GM23338 (cell line): Measurements from ENCODE around the gene COL4A2. TPM values are rescaled to one million over a fixed set of nuclear protein-coding genes. Genes with fewer than 3 reads are reported as not detected.

Source experiments
- ATAC-seq: fragments of 200-7000 bp; cut with Tn5 transposase; 3 replicates; pipeline ENCODE4 v1.9.1; 2020
- DNase-seq: peaks from one replicate; pipeline ENCODE4 v3.0.0-alpha.2; 2015; ENCODE audit warnings: low spot score
- H2AFZ ChIP-seq: fragments of 200-600 bp; sonication (generic); 2 replicates; pipeline ENCODE4 v1.8.0; 2016; ENCODE audit warnings: antibody characterized with exemption, mild to moderate bottlenecking, moderate library complexity
- H3F3A ChIP-seq: fragments of 200-600 bp; sonication (generic); replicated peaks from 2 replicates; pipeline ENCODE4 v1.8.0; 2017; ENCODE audit warnings: antibody characterized with exemption, mixed run types, low read depth
- H3K27ac ChIP-seq: fragments of 200-600 bp; sonication (generic); 2 replicates; pipeline ENCODE4 v1.6.1; 2016; ENCODE audit warnings: low read depth
- H3K27me3 ChIP-seq: fragments of 200-600 bp; sonication (generic); 2 replicates; pipeline ENCODE4 v1.8.0; 2016; ENCODE audit warnings: mild to moderate bottlenecking, mixed run types, moderate library complexity; ENCODE audit not compliant: insufficient read depth
- H3K36me3 ChIP-seq: fragments of 200-600 bp; sonication (generic); 2 replicates; pipeline ENCODE4 v1.8.0; 2016; ENCODE audit warnings: mild to moderate bottlenecking; ENCODE audit not compliant: insufficient read depth
- H3K4me1 ChIP-seq: fragments of 200-600 bp; sonication (generic); 2 replicates; pipeline ENCODE4 v1.8.0; 2016; ENCODE audit warnings: mild to moderate bottlenecking, moderate library complexity; ENCODE audit not compliant: insufficient read depth
- H3K4me2 ChIP-seq: fragments of 200-600 bp; sonication (generic); 2 replicates; pipeline ENCODE4 v1.7.1; 2017; ENCODE audit warnings: mixed run types
- H3K4me3 ChIP-seq: fragments of 200-600 bp; sonication (generic); 2 replicates; pipeline ENCODE4 v1.6.1; 2016; ENCODE audit warnings: mixed run types
- H3K79me2 ChIP-seq: fragments of 200-600 bp; sonication (generic); replicated peaks from 2 replicates; pipeline ENCODE4 v1.8.0; 2017; ENCODE audit warnings: mild to moderate bottlenecking; ENCODE audit not compliant: insufficient read depth
- H3K9me2 ChIP-seq: fragments of 200-600 bp; sonication (generic); 2 replicates; pipeline ENCODE4 v1.8.0; 2017; ENCODE audit not compliant: insufficient read depth
- H4K20me1 ChIP-seq: fragments of 200-600 bp; sonication (generic); replicated peaks from 2 replicates; pipeline ENCODE4 v1.8.0; 2017; ENCODE audit warnings: mild to moderate bottlenecking; ENCODE audit not compliant: insufficient read depth
- H3K27ac Mint-ChIP-seq: 2 replicates; pipeline ENCODE4 v1.8.0; 2020; ENCODE audit warnings: inconsistent platforms, mild to moderate bottlenecking, moderate library complexity, mixed read lengths
- H3K27me3 Mint-ChIP-seq: 3 replicates; pipeline ENCODE4 v1.8.0; 2022; ENCODE audit warnings: low read depth, mild to moderate bottlenecking, moderate library complexity, mixed read lengths, inconsistent platforms; ENCODE audit not compliant: insufficient read depth, poor library complexity
- H3K36me3 Mint-ChIP-seq: 3 replicates; pipeline ENCODE4 v1.8.0; 2021; ENCODE audit warnings: low read depth, mild to moderate bottlenecking, inconsistent platforms, moderate library complexity, mixed read lengths
- H3K4me1 Mint-ChIP-seq: 3 replicates; pipeline ENCODE4 v1.8.0; 2020; ENCODE audit warnings: mild to moderate bottlenecking, inconsistent platforms, mixed read lengths
- H3K4me3 Mint-ChIP-seq: 3 replicates; pipeline ENCODE4 v1.8.0; 2021; ENCODE audit warnings: moderate library complexity, mild to moderate bottlenecking, inconsistent platforms, mixed read lengths
- H3K9me3 Mint-ChIP-seq: 3 replicates; pipeline ENCODE4 v1.8.0; 2020; ENCODE audit warnings: moderate library complexity, mild to moderate bottlenecking, inconsistent platforms, mixed read lengths
- CTCF ChIP-seq, 2 experiments: fragments of 200-600 bp in 1 of 2; sonication (generic) in 1 of 2; conservative IDR thresholded peaks; 2 replicates each; pipeline versions ENCODE4 v1.5.1 to v1.6.1; 2016 to 2017; ENCODE audit warnings: antibody characterized with exemption in 2 of 2, low read depth in 2 of 2, mild to moderate bottlenecking in 2 of 2, moderate library complexity in 1 of 2
- ETS1 ChIP-seq: IDR thresholded peaks from 2 replicates; pipeline ENCODE4 v1.6.1; 2016; ENCODE audit warnings: antibody characterized with exemption
- EZH2 ChIP-seq: fragments of 200-600 bp; sonication (generic); IDR thresholded peaks from one replicate; pipeline ENCODE4 v1.8.0; 2017; ENCODE audit warnings: antibody characterized with exemption, mild to moderate bottlenecking, low read depth; ENCODE audit not compliant: unreplicated experiment
- EZH2phosphoT487 ChIP-seq: fragments of 200-600 bp; sonication (generic); IDR thresholded peaks from one replicate; pipeline ENCODE4 v1.8.1; 2018; ENCODE audit warnings: antibody characterized with exemption; ENCODE audit not compliant: unreplicated experiment
- NANOG ChIP-seq: IDR thresholded peaks from 2 replicates; pipeline ENCODE4 v1.6.1; 2016; ENCODE audit warnings: antibody characterized with exemption, borderline replicate concordance
- POLR2AphosphoS5 ChIP-seq: IDR thresholded peaks from 2 replicates; pipeline ENCODE4 v1.6.1; 2016; ENCODE audit warnings: antibody characterized with exemption, low read depth
- ZNF114 ChIP-seq: fragments of 250-450 bp; sonication (Bioruptor Pico); IDR thresholded peaks from 2 replicates; pipeline ENCODE4 v1.5.0; 2020; ENCODE audit warnings: mild to moderate bottlenecking, moderate library complexity
- ZNF331 ChIP-seq: fragments of 250-450 bp; sonication (Bioruptor Pico); IDR thresholded peaks from 2 replicates; pipeline ENCODE4 v1.5.0; 2020; ENCODE audit warnings: low read depth, mild to moderate bottlenecking, moderate library complexity
- polyA plus RNA-seq: library from polyadenylated mRNA; unstranded; fragments of >200 nt; fragmentation: Nextera tagmentation; extraction: Ambion mirVana; gene quantifications from 2 replicates; pipeline ENCODE4 v1.2.1, GENCODE V29; 2016
- total RNA-seq: library from RNA; depleted of rRNA; stranded (reverse); fragments of >200 nt; shearing (Covaris generic); gene quantifications from 2 replicates; pipeline ENCODE4 v1.2.3, GENCODE V29; 2014
- TF ChIP-seq, protein P1 (sequence below): fragments of 250-450 bp; sonication (Bioruptor Pico); IDR thresholded peaks from 2 replicates; pipeline ENCODE4 v1.5.0; 2020; ENCODE audit warnings: mild to moderate bottlenecking, moderate library complexity

The COL4A2 gene
- total and polyA plus RNA-seq, 2 experiments from 2014 or later: 37.4 to 131 TPM

GRCh38 chr13:110478405-110479214 lies 171.5 kb downstream of the COL4A2 start (continued):
- TF ChIP-seq ZNF114 (CRISPR knock-in tag): no peak
- TF ChIP-seq POLR2AphosphoS5: no peak
- no peak for TF ChIP-seq ETS1
- no peak for TF ChIP-seq ZNF331

GRCh38 chr13:110479215-110479545 lies 172.1 kb downstream of the COL4A2 start:
- 0 out of 2 replicates have a peak, but pooled peaks cover 5% of the 10 kb centered on the region for H3F3A ChIP-seq
- no peaks in the 10 kb centered on the region; the same call in 1 of the 2 replicates for H3K9me2 ChIP-seq
- H3K4me1 ChIP-seq: no peaks in the 10 kb centered on the region
- Mint-ChIP-seq H3K4me3 (no peak overlapping the region), H3K27ac (peak overlapping the region; percentile 62; the same call in 1 of the 2 replicates), H3K9me3 (no peaks in the 10 kb centered on the region; the same call in 2 of the 3 replicates), H3K4me1 (peaks cover 2% of the 10 kb centered on the region; the same call in 1 of the 3 replicates), H3K36me3 (peaks cover 37% of the 10 kb centered on the region), H3K27me3 (peaks cover 14% of the 10 kb centered on the region)
- H3K4me3 ChIP-seq: no peak overlapping the region
- peak; percentile 23; the same call in 2 of the 3 replicates for ATAC-seq
- DNase-seq: no peak
- no peaks in the 10 kb centered on the region for H3K36me3 ChIP-seq
- H4K20me1 ChIP-seq: no peaks in the 10 kb centered on the region
- no peak overlapping the region for H2AFZ ChIP-seq
- TF ChIP-seq EZH2 (no peak), ZNF114 (CRISPR knock-in tag) (no peak), NANOG (no peak), ETS1 (no peak), CTCF (conservative IDR thresholded peaks at IDR 0.05; ENCODE audit: low read depth in 2 of 2) (no peak), EZH2phosphoT487 (no peak)
- TF ChIP-seq, protein P1, sequence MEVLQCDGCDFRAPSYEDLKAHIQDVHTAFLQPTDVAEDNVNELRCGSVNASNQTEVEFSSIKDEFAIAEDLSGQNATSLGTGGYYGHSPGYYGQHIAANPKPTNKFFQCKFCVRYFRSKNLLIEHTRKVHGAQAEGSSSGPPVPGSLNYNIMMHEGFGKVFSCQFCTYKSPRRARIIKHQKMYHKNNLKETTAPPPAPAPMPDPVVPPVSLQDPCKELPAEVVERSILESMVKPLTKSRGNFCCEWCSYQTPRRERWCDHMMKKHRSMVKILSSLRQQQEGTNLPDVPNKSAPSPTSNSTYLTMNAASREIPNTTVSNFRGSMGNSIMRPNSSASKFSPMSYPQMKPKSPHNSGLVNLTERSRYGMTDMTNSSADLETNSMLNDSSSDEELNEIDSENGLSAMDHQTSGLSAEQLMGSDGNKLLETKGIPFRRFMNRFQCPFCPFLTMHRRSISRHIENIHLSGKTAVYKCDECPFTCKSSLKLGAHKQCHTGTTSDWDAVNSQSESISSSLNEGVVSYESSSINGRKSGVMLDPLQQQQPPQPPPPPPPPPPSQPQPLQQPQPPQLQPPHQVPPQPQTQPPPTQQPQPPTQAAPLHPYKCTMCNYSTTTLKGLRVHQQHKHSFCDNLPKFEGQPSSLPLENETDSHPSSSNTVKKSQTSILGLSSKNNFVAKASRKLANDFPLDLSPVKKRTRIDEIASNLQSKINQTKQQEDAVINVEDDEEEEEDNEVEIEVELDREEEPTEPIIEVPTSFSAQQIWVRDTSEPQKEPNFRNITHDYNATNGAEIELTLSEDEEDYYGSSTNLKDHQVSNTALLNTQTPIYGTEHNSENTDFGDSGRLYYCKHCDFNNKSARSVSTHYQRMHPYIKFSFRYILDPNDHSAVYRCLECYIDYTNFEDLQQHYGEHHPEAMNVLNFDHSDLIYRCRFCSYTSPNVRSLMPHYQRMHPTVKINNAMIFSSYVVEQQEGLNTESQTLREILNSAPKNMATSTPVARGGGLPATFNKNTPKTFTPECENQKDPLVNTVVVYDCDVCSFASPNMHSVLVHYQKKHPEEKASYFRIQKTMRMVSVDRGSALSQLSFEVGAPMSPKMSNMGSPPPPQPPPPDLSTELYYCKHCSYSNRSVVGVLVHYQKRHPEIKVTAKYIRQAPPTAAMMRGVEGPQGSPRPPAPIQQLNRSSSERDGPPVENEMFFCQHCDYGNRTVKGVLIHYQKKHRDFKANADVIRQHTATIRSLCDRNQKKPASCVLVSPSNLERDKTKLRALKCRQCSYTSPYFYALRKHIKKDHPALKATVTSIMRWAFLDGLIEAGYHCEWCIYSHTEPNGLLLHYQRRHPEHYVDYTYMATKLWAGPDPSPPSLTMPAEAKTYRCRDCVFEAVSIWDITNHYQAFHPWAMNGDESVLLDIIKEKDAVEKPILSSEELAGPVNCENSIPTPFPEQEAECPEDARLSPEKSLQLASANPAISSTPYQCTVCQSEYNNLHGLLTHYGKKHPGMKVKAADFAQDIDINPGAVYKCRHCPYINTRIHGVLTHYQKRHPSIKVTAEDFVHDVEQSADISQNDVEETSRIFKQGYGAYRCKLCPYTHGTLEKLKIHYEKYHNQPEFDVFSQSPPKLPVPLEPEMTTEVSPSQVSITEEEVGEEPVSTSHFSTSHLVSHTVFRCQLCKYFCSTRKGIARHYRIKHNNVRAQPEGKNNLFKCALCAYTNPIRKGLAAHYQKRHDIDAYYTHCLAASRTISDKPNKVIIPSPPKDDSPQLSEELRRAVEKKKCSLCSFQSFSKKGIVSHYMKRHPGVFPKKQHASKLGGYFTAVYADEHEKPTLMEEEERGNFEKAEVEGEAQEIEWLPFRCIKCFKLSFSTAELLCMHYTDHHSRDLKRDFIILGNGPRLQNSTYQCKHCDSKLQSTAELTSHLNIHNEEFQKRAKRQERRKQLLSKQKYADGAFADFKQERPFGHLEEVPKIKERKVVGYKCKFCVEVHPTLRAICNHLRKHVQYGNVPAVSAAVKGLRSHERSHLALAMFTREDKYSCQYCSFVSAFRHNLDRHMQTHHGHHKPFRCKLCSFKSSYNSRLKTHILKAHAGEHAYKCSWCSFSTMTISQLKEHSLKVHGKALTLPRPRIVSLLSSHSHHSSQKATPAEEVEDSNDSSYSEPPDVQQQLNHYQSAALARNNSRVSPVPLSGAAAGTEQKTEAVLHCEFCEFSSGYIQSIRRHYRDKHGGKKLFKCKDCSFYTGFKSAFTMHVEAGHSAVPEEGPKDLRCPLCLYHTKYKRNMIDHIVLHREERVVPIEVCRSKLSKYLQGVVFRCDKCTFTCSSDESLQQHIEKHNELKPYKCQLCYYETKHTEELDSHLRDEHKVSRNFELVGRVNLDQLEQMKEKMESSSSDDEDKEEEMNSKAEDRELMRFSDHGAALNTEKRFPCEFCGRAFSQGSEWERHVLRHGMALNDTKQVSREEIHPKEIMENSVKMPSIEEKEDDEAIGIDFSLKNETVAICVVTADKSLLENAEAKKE: no peak
- H3K27me3 ChIP-seq: no peaks in the 10 kb centered on the region
- no peaks in the 10 kb centered on the region for H3K79me2 ChIP-seq
- no peak overlapping the region for H3K27ac ChIP-seq
- no peak overlapping the region for H3K4me2 ChIP-seq
